HepG2 (cell line): Measurements from ENCODE around the gene DOCK4. TPM values are rescaled to one million over a fixed set of nuclear protein-coding genes. Genes with fewer than 3 reads are reported as not detected.

ENCODE experiments used
- ATAC-seq: fragments of 200-7000 bp; cut with Tn5 transposase; 3 replicates; pipeline ENCODE4 v1.9.1; 2020; ENCODE audit warnings: mild to moderate bottlenecking, moderate library complexity
- BruUV-seq: library from RNA; stranded (reverse); fragments of 400-500 nt; replicated peaks from 2 replicates; lab custom pipeline; 2021; lab: Mats Ljungman, UMichigan
- CTCF ChIA-PET: fragments of 300-600 bp; formaldehyde crosslinking; extraction: SDS; loops from one replicate; lab custom pipeline; 2021; ENCODE audit warnings: low total read pairs, inconsistent platforms, low intra/inter-chr PET ratio; lab: Yijun Ruan, JAX
- POLR2A ChIA-PET: fragments of 350-600 bp; sonication (Branson Sonifier 250); formaldehyde crosslinking; loops from one replicate; lab custom pipeline; 2020; ENCODE audit warnings: antibody characterized with exemption, inconsistent platforms; lab: Yijun Ruan, JAX
- DNase-seq: peaks from one replicate; pipeline ENCODE4 v3.0.0-alpha.2; 2015; ENCODE audit warnings: low spot score
- FAIRE-seq: peaks from 3 replicates; lab custom pipeline; 2011; peaks lifted over from hg19 to GRCh38; lab: Jason Lieb, UNC
- H2AFZ ChIP-seq: one replicate; pipeline ENCODE4 v1.6.1; 2011; ENCODE audit warnings: low read length, inconsistent platforms
- H3K27ac ChIP-seq: fragments of 300-600 bp; 3 replicates; pipeline ENCODE4 v1.8.0; 2011; ENCODE audit warnings: mixed run types, mild to moderate bottlenecking, mixed read lengths, low read length, inconsistent platforms; ENCODE audit not compliant: insufficient read depth; ENCODE audit errors: extremely low read length
- H3K27me3 ChIP-seq, 2 experiments: fragments of 200-600 bp in 1 of 2; 2 replicates in 1 of 2; 3 replicates in 1 of 2; pipeline versions ENCODE4 v1.6.0 to v1.8.0; 2011; ENCODE audit warnings: low read length in 2 of 2, mild to moderate bottlenecking in 2 of 2, moderate library complexity in 2 of 2, inconsistent platforms in 1 of 2; ENCODE audit not compliant: insufficient read depth in 2 of 2, control insufficient read depth in 1 of 2
- H3K36me3 ChIP-seq, 2 experiments: fragments of 200-600 bp in 1 of 2; replicated peaks in 1 of 2; 2 replicates in 1 of 2; 3 replicates in 1 of 2; pipeline versions ENCODE4 v1.5.1 to v1.8.0; 2011; ENCODE audit warnings: low read length in 2 of 2, inconsistent platforms in 1 of 2; ENCODE audit not compliant: insufficient read depth in 2 of 2, control insufficient read depth in 1 of 2
- H3K4me1 ChIP-seq: 2 replicates; pipeline ENCODE4 v1.5.1; 2012; ENCODE audit warnings: low read length, inconsistent platforms; ENCODE audit not compliant: insufficient read depth
- H3K4me2 ChIP-seq: 2 replicates; pipeline ENCODE4 v1.6.0; 2011; ENCODE audit warnings: low read depth, low read length, inconsistent platforms
- H3K4me3 ChIP-seq, 3 experiments: fragments of 200-600 bp in 1 of 3; sonication (generic), shearing (Covaris generic) in 1 of 3; replicated peaks in 1 of 3; 2 replicates each; pipeline ENCODE4 v1.5.1; 2011 to 2016; ENCODE audit warnings: low read length in 3 of 3, inconsistent platforms in 2 of 3, low read depth in 2 of 3, mild to moderate bottlenecking in 2 of 3, control low read depth in 1 of 3, mixed read lengths in 1 of 3; ENCODE audit not compliant: insufficient read depth in 1 of 3
- H3K79me2 ChIP-seq: one replicate; pipeline ENCODE4 v1.6.1; 2011; ENCODE audit warnings: low read length, inconsistent platforms; ENCODE audit not compliant: insufficient read depth
- H3K9ac ChIP-seq: 2 replicates; pipeline ENCODE4 v1.6.0; 2011; ENCODE audit warnings: mild to moderate bottlenecking, low read depth, low read length, inconsistent platforms; ENCODE audit not compliant: insufficient read depth
- H3K9me3 ChIP-seq: 2 replicates; pipeline ENCODE4 v1.5.1; 2012; ENCODE audit warnings: mild to moderate bottlenecking, low read length
- H4K20me1 ChIP-seq: 2 replicates; pipeline ENCODE4 v1.6.0; 2011; ENCODE audit warnings: inconsistent platforms, mild to moderate bottlenecking, low read length, moderate library complexity; ENCODE audit not compliant: insufficient read depth
- CBFB ChIP-seq: sonication (generic); formaldehyde crosslinking; IDR thresholded peaks from 2 replicates; pipeline ENCODE4 v1.4.0; 2020; ENCODE audit warnings: missing genetic modification reagents
- DPF2 ChIP-seq: sonication (generic); formaldehyde crosslinking; IDR thresholded peaks from 2 replicates; pipeline ENCODE4 v1.4.0; 2020; ENCODE audit warnings: mild to moderate bottlenecking, low read depth, missing genetic modification reagents, borderline replicate concordance
- MATR3 ChIP-seq: sonication (generic); formaldehyde crosslinking; IDR thresholded peaks from 2 replicates; pipeline ENCODE4 v1.4.0; 2020; ENCODE audit warnings: missing genetic modification reagents
- PHF21A ChIP-seq: sonication (generic); formaldehyde crosslinking; IDR thresholded peaks from 2 replicates; pipeline ENCODE4 v1.5.0; 2020; ENCODE audit warnings: mild to moderate bottlenecking, missing genetic modification reagents
- ZBTB20 ChIP-seq: sonication (generic); formaldehyde crosslinking; IDR thresholded peaks from 2 replicates; pipeline ENCODE4 v1.8.1; 2023; ENCODE audit warnings: missing genetic modification reagents, low read depth, mild to moderate bottlenecking, borderline replicate concordance
- ZFY ChIP-seq: sonication (generic); formaldehyde crosslinking; IDR thresholded peaks from 2 replicates; pipeline ENCODE4 v1.4.0; 2020; ENCODE audit warnings: missing genetic modification reagents
- ZNF296 ChIP-seq: sonication (generic); formaldehyde crosslinking; conservative IDR thresholded peaks from 2 replicates; pipeline ENCODE4 v1.5.0; 2020; ENCODE audit warnings: mild to moderate bottlenecking, missing genetic modification reagents
- ZNF430 ChIP-seq: sonication (generic); formaldehyde crosslinking; IDR thresholded peaks from 2 replicates; pipeline ENCODE4 v1.9.0; 2021; ENCODE audit warnings: mild to moderate bottlenecking, missing genetic modification reagents
- ZNF616 ChIP-seq: sonication (generic); formaldehyde crosslinking; IDR thresholded peaks from 2 replicates; pipeline ENCODE4 v1.5.0; 2020; ENCODE audit warnings: low read depth, mild to moderate bottlenecking, missing genetic modification reagents
- ZNF75D ChIP-seq: sonication (generic); formaldehyde crosslinking; IDR thresholded peaks from 2 replicates; pipeline ENCODE4 v1.8.1; 2023; ENCODE audit warnings: missing genetic modification reagents, mild to moderate bottlenecking, borderline replicate concordance
- ZNF781 ChIP-seq: sonication (generic); formaldehyde crosslinking; IDR thresholded peaks from 2 replicates; pipeline ENCODE4 v1.5.1; 2020; ENCODE audit warnings: borderline replicate concordance, mild to moderate bottlenecking, missing genetic modification reagents; ENCODE audit errors: not compliant biosample characterization
- WGBS: methylation state at CpG from one replicate; pipeline ENCODE4 v1.1.6; 2017; ENCODE audit warnings: low lambda C conversion rate; 5-methylcytosine and 5-hydroxymethylcytosine counted together
- in situ Hi-C: cut with HindIII; loops from 2 replicates; pipeline ENCODE4 v1.10.0; 2017; ENCODE audit warnings: low pct_unique_long_range_greater_than_20kb; ENCODE audit not compliant: extremely low pct_ligation_motif_present
- intact Hi-C: fragments of 100-400 bp; cut with micrococcal nuclease; formaldehyde crosslinking; loops from one replicate; pipeline ENCODE4 v1.10.0; 2022; ENCODE audit not compliant: unreplicated experiment
- polyA plus RNA-seq, 8 experiments: library from polyadenylated mRNA; depleted of rRNA in 3 of 8; stranded (reverse) in 7 of 8; unstranded in 1 of 8; fragments of >200 nt; fragmentation: Illumina TruSeq in 4 of 8; extraction: Trizol in 4 of 8; gene quantifications; 2 replicates each; pipeline versions ENCODE4 v1.2.1 to v1.2.3, GENCODE V29; 2011 to 2016; ENCODE audit warnings: low read depth in 4 of 8, missing spikeins in 1 of 8, mixed read lengths in 1 of 8; ENCODE audit not compliant: insufficient read depth in 1 of 8
- total RNA-seq, 5 experiments: library from RNA; depleted of rRNA; stranded (reverse); fragments of >200 nt; fragmentation: Illumina TruSeq; extraction: Trizol; gene quantifications; 2 replicates each; pipeline ENCODE4 v1.2.3, GENCODE V29; 2016; ENCODE audit warnings: low read depth in 1 of 5
- TF ChIP-seq, protein P1 (sequence below): sonication (generic); formaldehyde crosslinking; IDR thresholded peaks from 2 replicates; pipeline ENCODE4 v1.4.0; 2020; ENCODE audit warnings: missing genetic modification reagents, mild to moderate bottlenecking, borderline replicate concordance
- TF ChIP-seq, protein P2 (sequence below): conservative IDR thresholded peaks from 2 replicates; pipeline ENCODE4 v1.6.1; 2018; ENCODE audit warnings: missing genetic modification reagents

The DOCK4 gene
- total and polyA plus RNA-seq, 2 of the 13 experiments (the other 11 are each of a cell fraction or from before 2014, with no cell fraction given): 13.5 to 17.4 TPM

DNA sequence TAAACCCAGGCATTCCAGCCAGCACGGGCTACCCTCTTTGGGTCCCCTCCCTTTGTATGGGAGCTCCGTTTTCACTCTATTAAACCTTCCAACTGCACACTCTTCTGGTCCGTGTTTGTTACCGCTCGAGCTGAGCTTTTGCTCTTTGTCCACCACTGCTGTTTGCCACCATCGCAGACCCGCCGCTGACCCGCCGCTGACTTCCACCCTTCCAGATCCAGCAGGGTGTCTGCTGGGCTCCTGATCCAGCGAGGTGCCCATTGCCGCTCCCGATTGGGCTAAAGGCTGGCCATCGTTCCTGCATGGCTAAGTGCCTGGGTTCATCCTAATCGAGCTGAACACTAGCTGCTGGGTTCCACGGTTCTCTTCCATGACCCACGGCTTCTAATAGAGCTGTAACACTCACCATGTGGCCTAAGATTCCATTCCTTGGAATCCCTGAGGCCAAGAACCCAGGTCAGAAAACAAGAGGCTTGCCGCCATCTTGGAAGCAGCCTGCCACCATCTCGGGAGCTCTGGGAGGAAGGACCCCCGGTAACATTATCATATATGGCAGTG, 14.8 kb upstream of the DOCK4 start:
- intact Hi-C loops: no loop called here
- BruUV-seq: no TSS peak
- H3K79me2 ChIP-seq: peaks cover 71% of the 10 kb centered on the region
- H3K27ac ChIP-seq: no peak overlapping the region
- no peaks in the 10 kb centered on the region; the same call in 1 of the 2 replicates for H4K20me1 ChIP-seq
- POLR2A ChIA-PET: no interaction called here
- H3K4me1 ChIP-seq: peaks cover 20% of the 10 kb centered on the region
- TF ChIP-seq MATR3 (CRISPR knock-in tag) (no peak), ZNF296 (CRISPR knock-in tag) (no peak), ZBTB20 (CRISPR knock-in tag) (no peak), CBFB (CRISPR knock-in tag) (no peak), PHF21A (no peak), ZNF616 (CRISPR knock-in tag) (no peak), DPF2 (CRISPR knock-in tag) (no peak), ZFY (CRISPR knock-in tag) (no peak), ZNF430 (CRISPR knock-in tag) (no peak), ZNF781 (CRISPR knock-in tag) (no peak), ZNF75D (CRISPR knock-in tag) (no peak)
- TF ChIP-seq, protein P1, sequence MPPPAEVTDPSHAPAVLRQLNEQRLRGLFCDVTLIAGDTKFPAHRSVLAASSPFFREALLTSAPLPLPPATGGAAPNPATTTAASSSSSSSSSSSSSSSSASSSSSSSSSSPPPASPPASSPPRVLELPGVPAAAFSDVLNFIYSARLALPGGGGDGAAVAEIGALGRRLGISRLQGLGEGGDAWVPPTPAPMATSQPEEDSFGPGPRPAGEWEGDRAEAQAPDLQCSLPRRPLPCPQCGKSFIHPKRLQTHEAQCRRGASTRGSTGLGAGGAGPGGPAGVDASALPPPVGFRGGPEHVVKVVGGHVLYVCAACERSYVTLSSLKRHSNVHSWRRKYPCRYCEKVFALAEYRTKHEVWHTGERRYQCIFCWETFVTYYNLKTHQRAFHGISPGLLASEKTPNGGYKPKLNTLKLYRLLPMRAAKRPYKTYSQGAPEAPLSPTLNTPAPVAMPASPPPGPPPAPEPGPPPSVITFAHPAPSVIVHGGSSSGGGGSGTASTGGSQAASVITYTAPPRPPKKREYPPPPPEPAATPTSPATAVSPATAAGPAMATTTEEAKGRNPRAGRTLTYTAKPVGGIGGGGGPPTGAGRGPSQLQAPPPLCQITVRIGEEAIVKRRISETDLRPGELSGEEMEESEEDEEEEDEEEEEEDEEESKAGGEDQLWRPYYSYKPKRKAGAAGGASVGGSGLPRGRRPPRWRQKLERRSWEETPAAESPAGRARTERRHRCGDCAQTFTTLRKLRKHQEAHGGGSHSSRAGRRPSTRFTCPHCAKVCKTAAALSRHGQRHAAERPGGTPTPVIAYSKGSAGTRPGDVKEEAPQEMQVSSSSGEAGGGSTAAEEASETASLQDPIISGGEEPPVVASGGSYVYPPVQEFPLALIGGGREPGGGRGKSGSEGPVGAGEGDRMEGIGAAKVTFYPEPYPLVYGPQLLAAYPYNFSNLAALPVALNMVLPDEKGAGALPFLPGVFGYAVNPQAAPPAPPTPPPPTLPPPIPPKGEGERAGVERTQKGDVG: no peak
- TF ChIP-seq, protein P2, sequence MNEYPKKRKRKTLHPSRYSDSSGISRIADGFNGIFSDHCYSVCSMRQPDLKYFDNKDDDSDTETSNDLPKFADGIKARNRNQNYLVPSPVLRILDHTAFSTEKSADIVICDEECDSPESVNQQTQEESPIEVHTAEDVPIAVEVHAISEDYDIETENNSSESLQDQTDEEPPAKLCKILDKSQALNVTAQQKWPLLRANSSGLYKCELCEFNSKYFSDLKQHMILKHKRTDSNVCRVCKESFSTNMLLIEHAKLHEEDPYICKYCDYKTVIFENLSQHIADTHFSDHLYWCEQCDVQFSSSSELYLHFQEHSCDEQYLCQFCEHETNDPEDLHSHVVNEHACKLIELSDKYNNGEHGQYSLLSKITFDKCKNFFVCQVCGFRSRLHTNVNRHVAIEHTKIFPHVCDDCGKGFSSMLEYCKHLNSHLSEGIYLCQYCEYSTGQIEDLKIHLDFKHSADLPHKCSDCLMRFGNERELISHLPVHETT (CRISPR knock-in tag): no peak
- no peak overlapping the region for H3K4me2 ChIP-seq
- H3K4me3 ChIP-seq: no peak overlapping the region
- peaks cover 0 to 2% of the 10 kb centered on the region in 2 experiments; a peak in 1 of 5 replicates for H3K36me3 ChIP-seq
- WGBS: 92% methylated on average over 18 of the region's 20 CpGs
- CTCF ChIA-PET: no interaction called here
- no peak overlapping the region for H2AFZ ChIP-seq
- no peak for DNase-seq
- no peak for ATAC-seq
- H3K9ac ChIP-seq: no peak overlapping the region
- no peak for FAIRE-seq
- no peaks in the 10 kb centered on the region for H3K27me3 ChIP-seq
- in situ Hi-C loops: no loop called here
- no peaks in the 10 kb centered on the region for H3K9me3 ChIP-seq
